Inflammatory macrophage treated with lipopolysaccharide for 1 hour (primary cell): ENCODE results near the gene IQSEC1.

ENCODE experiments used
- DNase-seq, 2 donors: peaks; one replicate each; pipeline ENCODE4 v3.0.0-alpha.2; 2020 to 2022

The IQSEC1 gene

DNA sequence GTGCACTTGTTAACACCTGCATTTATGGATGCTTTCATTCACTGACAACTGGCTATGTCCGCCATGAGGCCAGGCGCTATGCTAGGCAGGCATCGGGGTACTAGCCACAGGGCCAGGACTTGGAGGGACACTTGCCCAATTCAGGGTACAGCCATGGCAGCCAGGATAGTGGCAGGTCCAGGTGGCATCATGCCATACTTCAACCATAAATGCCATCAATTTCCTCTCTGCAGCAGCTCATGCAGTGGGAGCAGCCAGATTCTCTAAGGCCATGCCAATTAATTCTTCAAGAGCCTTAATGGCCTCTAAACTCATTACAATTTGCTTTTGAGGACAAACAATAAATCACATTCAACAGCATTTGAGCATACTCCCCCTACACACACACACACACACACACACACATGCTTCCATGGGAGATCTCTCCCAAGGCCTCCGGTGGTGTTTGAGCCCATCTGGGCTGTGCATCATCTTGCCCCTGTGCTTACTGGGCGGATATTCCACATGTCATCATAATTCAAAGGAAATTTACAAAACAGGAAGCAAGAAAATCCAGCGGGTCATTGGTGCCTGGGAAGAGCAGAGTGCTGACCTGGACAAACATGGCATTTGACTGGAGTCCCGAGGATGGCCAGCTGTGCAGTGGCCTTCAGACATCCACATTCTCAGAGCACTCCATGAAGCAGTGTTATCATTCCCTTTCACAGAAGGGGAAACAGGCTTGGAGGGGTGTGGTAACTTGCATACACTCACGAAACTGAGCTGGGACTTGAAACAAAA, 109.1 kb downstream of the IQSEC1 start:
- peak; percentile 60 to 68 for DNase-seq

DNA sequence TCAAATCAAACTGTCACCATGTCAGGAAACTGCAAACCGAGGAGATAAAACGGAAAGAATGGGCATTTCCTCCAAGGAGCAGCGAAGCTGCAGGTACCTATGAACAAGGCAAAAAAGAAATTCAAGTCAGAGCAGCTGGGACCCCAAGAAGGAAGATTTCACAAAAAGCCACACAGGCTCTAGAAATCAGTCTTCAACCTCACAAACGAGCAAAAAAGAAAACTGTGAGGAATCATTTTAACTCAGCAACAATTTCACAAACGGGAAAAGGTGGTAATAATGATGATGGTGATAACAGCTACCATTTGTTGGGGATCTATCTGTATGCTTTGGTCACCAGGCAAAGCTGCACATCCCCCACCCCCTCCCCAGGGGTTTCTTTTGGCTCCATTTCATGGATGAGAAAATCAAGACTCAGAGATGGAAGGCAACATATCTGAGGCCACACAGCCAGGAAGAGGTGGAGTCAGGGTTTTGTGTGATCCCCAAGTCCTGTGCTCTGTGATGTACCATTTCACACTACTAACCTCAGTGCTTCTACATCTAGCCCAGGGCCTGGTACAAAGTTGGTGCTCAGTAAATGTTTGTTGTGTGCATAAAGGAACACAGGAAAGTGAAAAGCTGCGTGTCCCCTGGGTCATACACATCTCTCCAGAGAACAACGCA, 109.9 kb downstream of the IQSEC1 start:
- DNase-seq, result no peak

DNA sequence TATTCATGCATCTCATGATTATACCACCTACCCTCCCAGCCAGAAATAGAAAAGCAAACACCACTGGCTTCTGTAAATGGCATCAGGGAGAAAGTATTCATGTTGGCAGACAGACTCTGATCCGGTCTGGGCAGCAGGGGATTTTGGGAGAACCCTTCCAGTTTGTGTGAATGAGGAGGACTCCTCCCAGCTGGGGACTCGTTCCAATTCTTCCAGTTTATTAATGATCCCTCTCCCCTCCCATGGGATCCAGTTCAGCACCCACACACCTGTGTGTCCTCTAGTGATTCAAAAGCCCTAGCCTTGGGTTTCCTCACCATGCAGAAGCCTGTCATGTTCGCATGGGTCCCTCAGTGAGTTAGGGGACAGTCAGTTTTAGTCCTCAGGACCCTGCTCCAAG, 110.9 kb downstream of the IQSEC1 start:
- DNase-seq, result no peak

DNA sequence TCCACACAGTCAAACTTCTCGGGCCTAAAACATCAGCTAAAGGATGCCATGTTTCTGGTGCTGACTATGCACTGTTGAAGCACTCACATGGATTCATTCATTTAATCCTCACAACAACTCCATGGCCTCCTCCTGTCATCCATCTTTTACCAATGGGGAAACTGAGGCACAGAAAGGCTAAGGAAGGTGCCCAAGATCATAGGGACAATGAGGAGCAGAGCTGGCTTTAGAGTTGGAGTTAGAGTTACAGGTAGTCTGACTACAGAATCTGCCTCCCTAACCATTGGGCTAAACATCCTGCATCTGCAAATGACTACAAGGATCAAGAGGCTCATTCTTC, 111.6 kb downstream of the IQSEC1 start:
- DNase-seq, result no peak

DNA sequence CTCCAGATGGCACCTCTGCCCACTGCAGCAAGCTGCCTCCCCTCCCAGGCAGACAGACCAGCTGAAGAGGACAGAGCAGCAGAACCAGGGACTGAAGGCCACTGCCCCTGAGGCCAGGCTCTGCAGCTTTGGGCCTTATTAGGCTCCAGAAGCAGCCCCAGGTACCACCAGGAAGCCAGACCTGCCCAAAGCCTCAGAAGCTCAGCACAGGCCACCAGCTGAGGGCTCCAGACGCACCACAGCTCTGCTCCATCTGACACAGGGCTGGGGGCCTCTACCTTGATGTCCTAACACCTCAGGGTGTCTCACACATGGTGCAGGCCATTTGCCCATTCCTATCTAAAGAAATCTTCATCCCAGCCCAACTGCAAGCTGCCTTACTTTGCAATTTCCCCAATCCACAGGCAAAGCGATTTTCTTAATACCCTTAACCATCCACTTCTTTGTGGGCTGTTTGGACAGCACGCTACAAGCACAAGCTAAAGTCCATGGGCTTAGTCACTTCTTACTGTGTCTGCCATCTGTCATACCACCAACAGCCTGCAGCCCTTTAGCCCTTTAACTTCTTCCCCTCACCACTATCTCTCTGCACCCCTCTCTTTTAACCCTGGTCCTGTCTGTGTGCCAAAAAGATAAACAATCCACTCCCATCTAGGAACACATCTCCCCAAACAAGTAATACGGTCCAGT, 112.1 kb downstream of the IQSEC1 start:
- no peak for DNase-seq

DNA sequence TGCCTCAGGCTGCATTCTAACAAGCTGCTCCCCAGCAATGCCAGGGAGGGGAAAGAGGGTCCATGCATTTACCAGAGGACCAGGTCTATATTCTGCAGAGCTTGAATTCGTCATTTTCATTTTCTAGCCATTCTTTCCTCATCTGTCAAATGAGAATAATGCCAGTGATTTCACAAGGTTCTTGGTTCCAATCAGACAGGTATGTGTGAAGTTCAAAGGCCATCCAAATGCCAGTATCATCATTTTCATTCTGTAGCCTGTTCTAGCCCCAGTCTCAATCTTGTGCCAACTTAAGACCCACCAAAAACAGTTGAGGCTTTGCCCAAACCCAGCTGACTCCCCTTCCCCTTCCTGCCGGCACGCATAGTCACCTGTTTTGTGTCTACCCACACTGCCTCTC, 112.7 kb downstream of the IQSEC1 start:
- no peak for DNase-seq

DNA sequence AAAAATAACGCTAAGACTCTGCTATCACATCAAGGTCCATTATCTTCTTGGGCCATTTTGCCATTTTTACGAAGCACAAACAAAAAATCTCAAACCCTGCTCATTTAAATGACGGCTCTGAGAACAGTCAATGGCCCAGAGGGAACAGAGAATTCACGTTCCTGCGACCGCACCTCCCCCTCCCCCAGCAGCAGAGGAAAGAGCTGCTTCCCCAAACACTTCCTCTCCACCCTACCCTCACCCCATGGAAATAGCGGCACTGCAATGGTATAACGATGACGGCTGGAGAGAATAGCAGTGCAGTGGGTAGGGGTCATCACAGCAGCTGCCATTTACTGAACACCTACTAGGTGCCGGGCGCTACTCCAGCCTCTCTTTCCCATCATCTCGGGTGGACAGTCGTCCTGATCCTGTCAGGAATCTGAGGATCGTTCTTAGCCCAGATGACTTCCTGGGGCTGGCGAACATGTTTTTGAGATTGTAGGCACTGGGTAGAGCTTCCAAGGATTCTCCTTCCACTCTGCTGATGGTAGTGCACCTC, 113.3 kb downstream of the IQSEC1 start:
- peak; percentile 46 to 63 for DNase-seq

DNA sequence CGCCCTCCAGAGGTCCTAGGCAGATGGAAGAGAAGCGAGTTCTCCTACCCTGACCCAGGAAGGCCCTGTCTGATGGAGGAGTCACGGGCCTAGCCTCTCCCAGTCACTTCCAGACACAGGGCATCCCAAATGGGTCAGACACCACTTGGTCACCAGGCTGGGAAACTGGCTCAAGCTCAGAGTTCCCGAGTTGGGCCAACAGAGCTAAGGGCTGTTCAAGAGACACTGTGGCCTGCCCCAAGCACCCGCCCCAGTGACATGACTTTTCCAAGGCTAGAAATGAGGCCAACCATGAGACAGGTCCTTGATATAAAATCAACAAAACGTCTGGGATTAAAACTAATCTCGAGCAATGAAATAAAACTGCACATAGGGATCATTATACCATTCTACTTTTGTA, 113.8 kb downstream of the IQSEC1 start:
- no peak for DNase-seq

DNA sequence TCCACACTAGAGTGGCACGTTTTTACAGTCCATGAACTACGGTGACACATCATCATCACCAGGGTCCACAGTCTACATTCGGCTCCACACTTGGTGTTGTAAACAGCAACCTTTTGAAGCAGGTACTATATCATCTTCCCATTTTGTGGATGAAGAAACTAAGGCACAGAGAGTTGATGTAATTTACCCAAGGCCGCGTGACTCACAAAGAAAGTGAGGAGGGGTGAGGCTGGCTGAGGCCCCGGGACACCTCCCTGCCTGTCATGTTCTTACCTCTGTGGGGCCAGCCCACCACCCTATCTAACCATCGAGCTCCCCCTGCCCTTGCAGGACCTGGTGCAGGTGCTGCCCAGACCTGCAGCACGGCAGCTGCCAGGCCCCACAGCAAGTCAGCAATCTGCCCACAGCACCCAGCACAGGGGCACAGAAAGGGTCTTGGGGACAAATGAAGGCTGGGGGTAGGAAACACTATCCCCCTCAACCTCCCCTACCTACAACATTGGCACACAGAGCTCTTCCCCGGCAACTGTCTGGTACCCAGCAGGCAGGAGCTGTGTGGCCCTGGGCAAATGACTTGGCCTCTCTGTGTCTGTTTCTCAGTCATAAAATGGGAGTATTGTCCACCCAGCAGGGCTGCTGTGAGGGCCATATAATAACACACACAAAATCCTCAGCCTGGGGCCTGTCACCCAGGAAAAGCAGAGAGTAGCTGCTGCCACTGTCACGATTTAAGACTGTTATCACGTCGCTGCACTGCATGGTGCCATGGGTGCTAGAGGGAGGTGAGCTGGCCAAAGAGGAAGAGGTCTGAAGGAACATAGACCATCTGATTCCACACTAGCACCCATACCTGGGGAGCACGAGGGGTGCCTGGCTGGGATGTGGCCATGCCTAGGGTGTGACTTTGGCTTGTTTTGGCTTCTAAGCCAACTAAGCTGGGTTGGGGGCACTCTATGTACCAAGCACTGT, 115.1 kb downstream of the IQSEC1 start:
- DNase-seq, result no peak

DNA sequence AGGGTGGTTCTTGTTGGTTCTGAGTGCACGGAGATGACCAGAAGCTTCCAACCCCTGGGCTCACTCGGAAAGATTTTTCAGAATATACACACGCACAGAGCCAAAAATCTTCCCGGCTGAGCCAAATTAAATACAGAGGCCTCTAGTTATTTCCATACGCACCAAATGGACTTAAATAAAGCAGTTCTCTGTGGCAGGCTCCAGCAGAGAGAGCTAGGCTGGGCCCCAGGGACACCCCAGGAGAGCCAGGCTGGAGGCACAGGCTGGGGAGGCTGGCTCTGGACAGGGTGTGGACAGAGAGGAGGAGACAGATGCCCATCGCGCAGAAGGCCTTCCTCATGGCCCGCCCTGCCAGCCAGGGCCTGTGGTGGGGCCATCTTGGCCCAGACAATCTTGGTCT, 115.9 kb downstream of the IQSEC1 start:
- DNase-seq, result no peak

DNA sequence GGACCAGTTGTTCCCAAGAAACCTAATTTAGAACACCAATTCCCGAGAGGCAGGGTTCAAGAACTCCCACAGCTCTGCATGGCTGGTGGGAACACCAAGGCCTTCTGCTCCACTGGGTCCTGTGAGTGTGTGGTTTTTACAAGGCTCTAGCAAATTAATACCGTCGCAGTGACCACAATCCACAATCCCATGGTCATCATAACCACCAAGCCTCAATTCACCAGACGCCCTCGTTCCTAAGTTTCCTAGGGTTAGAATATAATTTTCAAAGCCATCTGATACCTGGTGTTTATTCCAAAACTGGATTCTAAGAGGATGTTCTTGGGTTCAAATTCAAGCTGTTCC, 116.9 kb downstream of the IQSEC1 start:
- no peak for DNase-seq

DNA sequence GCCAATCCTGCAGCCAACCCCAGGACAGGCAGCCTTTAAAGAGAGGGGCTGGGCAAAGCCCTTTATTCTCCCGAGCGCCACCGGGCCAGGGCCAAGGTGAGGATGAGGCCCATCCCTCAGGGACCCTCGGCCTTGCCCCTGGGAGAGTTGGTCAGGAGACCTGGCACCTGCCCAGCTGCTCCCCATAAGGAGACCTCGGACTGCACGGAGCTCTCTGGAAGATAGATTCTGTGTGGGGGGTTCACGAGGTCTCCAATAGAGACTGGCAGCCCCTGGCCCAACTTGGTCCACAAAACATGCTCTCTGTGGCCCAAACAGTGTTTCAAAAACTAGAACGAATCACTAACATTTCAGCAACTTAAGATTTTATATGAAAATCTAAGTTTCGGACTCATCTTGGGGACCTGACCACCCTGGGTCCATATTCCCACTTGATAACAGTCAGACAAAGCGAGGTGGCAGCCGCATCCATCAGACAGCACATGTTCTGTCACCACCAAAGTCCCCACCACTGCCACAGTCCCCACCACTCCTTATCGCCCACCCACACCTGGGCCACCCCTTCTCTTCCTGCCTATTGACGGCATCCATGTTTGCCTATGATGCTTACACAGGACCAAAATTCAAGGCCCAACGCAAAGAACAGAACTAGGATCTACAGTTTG, 117.4 kb downstream of the IQSEC1 start:
- DNase-seq, result no peak

DNA sequence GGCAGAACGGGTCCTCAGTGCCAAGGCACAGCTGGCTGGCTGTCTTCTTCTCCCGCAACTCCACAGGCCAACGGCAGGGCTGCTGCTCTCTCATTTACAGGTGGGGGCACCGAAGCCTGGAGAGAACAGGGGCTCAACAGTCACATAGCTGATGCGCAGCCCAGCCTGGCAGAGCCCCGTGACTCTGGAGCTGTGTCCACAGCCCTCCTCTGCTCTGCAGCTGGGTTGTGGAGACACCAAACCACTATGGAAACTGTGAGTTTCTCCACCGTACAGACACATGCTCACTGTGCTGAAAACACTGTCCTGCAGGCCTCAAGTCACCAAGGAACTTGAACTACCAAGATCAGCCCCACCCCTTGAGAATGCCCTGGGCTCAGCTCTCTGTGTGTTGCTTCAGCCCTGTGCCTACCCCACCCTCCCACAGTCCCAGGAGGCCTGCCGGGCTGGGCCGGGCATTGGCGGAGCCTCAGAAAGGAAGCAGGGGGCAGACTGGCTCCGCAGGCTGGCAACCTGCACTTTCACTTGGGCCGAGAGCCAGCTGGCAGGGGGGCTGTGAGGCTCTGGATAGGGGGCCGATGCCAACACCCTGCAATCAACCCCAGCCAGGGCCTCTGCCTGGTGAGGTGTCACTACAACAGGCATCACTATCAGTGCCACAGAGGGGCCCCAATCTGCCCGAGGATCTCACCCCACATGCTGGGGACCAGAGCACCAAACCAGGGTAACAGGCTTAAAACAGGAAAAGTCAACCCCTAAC, 118.2 kb downstream of the IQSEC1 start:
- peak; percentile 75 to 79 for DNase-seq

DNA sequence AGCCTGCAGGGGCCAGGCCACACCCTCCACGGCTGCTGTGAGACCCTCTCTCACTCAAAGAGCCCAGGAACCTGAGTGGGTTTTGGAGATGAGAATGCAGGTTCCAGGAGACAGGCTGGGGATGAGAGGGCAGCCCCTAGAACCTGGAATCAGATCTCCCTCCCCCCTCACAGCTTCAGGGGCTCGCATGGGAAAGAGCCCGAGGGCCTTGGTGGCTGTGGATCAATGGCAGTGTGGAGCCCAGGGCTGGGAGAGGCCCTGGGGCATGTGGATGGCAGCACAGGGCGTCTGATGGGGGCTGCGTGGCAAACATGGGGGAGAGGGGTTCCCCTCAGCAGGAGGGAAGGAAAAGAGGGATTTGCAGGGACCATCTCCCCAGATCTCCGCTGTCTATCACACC, 119.0 kb downstream of the IQSEC1 start:
- no peak for DNase-seq

DNA sequence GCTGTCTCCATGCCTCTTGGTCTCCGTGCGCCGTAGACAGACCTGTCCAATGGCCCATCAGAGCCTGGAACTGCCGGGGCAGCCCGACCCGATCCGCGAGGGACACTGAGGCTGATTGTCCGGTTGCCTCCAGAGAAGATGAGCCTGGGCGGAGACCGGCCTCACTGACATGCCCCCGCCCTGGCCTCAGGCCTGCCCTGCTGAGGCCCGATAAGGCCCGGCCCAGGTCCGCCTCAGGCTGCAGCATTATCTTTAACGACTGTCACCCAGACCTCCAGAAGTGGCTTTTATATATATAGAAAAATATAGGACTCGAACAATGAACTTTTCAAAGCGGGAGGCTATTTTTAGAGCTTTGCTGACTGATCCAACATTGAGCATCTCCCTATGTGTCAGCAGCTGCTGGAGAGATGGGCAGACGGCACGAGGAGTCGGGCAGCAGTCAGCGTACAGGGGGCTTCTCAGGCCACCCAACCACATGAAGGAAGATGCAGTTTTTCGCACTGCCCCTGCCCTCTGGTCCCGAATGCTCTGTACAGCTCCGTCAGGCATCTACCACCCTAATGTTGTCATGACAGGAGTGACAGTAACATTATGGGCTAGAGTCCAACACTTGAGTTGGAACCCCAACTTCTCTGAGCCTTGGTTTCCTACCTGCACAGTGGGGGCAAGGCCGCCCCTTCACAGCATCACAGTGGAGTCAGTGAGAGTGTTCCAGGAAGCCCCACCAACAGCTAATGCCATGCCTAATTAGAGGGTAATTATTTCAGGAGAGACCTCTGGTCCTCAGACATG, 119.8 kb downstream of the IQSEC1 start:
- DNase-seq, result no peak

DNA sequence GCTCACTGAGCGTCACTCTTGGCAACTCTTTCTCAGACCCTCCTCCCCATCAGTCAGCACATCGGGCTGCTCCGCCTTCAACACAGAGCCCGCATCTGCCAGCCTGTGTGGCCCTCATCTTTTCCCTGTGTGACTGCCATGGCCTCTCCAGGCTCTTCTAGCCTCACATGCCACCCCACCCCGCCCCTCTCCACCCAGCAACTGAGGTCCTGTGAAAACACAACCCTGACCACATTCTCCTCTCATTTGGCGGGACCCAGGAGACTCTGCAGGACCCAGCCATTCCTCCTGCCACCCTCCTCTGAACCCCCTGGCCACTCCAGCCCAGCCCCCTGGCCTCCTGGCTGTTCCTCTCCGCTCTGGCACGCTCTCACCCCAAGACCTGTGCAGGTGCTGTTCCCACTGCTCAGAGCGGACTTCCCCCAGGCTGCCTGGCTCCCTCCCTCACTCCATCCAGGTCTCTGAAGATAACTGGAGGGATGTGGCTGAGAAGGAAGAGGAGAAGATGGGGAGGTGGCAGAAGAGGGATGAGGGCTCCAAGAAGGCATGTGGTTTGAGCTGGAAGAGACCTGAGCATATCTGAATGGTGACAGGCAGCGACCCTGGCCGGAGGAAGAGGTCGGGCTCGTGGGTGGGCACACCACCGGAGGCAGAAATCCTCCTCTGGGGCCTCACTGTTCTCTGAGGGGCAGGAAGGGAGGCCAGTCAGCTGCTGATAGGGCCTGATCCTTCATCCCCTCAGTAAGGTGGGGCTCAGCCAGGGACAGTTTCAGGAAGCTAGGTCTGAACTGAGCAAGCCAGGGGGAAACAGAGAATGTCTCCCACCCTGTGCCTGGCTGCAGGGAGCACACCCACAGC, 120.7 kb downstream of the IQSEC1 start:
- no peak for DNase-seq

DNA sequence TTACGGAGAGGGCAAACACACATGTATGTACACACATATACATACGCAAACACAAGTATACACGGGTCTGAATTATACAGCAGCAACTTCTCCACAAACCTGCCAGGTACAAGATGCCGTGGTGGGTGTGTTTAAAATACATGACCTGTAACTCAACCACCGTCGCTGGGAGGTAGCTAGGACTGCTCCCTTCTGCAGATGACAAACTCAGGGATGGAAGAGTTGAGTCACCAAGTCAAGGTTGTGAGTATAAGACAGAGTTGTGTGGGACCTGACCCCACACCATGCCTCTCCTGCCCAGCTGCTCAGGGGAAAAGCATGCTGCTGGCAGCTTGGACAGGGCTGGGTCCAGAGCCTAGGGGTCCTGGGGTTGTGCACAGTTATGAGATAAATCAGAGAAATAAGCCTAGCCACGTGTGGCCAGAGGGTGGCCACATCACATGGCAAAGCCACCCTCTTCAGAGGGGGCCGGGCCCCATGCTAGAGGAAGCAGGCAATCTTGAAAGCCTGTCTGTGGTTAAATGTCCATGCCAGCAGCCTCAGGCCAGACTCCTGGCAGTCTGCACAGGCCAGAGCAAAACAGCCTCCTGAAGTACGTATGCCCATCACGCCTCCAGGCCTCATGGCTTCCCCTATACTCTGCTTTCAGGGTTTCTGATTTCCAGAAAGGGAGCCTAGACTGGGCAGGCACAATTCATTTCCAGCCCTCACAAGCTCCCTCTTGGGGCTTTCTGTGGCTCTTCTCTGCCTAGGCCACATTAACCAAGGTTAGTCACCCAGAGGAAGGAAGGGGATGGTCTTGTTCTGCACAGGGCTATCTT, 124.1 kb downstream of the IQSEC1 start:
- peak; percentile 7 to 25 for DNase-seq

DNA sequence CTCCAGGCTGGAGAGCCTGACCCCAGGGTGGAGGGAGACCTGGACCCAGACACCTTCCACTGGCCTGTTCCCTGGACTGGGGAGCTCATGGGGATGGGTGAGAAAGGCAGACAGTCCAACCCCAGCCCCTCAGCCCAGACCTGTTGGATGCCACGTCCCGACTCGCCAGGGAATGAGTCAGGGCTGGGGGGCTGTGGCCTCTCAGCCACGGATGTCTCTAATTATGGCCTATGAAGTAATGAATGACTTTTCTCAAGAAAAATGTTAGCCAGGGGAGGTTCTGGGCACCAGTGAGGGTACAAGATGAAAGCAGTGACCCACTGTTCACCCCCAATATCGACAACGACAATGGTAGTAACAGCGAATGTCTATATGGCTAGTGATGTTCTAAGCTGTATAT, 124.9 kb downstream of the IQSEC1 start:
- no peak for DNase-seq
